ENCODE results near the gene PROS1.

- TF ChIP-seq CTCF (conservative IDR thresholded peaks at IDR 0.05; ENCODE audit: low read length) (no peak), EZH2phosphoT487 (IDR thresholded peaks at IDR 0.05; ENCODE audit: borderline replicate concordance, low read depth, low read length) (no peak)
Observed at GRCh38 chr3:93981649-93982048, 8.0 kb upstream of the PROS1 start.
